GM23338 (cell line): Measurements from ENCODE around the gene CDV3. TPM values are rescaled to one million over a fixed set of nuclear protein-coding genes. Genes with fewer than 3 reads are reported as not detected.

Experiments
- ATAC-seq: fragments of 200-7000 bp; cut with Tn5 transposase; 3 replicates; pipeline ENCODE4 v1.9.1; 2020
- DNase-seq: peaks from one replicate; pipeline ENCODE4 v3.0.0-alpha.2; 2015; ENCODE audit warnings: low spot score
- H2AFZ ChIP-seq: fragments of 200-600 bp; sonication (generic); 2 replicates; pipeline ENCODE4 v1.8.0; 2016; ENCODE audit warnings: antibody characterized with exemption, mild to moderate bottlenecking, moderate library complexity
- H3F3A ChIP-seq: fragments of 200-600 bp; sonication (generic); replicated peaks from 2 replicates; pipeline ENCODE4 v1.8.0; 2017; ENCODE audit warnings: antibody characterized with exemption, mixed run types, low read depth
- H3K27ac ChIP-seq: fragments of 200-600 bp; sonication (generic); 2 replicates; pipeline ENCODE4 v1.6.1; 2016; ENCODE audit warnings: low read depth
- H3K27me3 ChIP-seq: fragments of 200-600 bp; sonication (generic); 2 replicates; pipeline ENCODE4 v1.8.0; 2016; ENCODE audit warnings: mild to moderate bottlenecking, mixed run types, moderate library complexity; ENCODE audit not compliant: insufficient read depth
- H3K36me3 ChIP-seq: fragments of 200-600 bp; sonication (generic); 2 replicates; pipeline ENCODE4 v1.8.0; 2016; ENCODE audit warnings: mild to moderate bottlenecking; ENCODE audit not compliant: insufficient read depth
- H3K4me1 ChIP-seq: fragments of 200-600 bp; sonication (generic); 2 replicates; pipeline ENCODE4 v1.8.0; 2016; ENCODE audit warnings: mild to moderate bottlenecking, moderate library complexity; ENCODE audit not compliant: insufficient read depth
- H3K4me2 ChIP-seq: fragments of 200-600 bp; sonication (generic); 2 replicates; pipeline ENCODE4 v1.7.1; 2017; ENCODE audit warnings: mixed run types
- H3K4me3 ChIP-seq: fragments of 200-600 bp; sonication (generic); 2 replicates; pipeline ENCODE4 v1.6.1; 2016; ENCODE audit warnings: mixed run types
- H3K79me2 ChIP-seq: fragments of 200-600 bp; sonication (generic); replicated peaks from 2 replicates; pipeline ENCODE4 v1.8.0; 2017; ENCODE audit warnings: mild to moderate bottlenecking; ENCODE audit not compliant: insufficient read depth
- H3K9me2 ChIP-seq: fragments of 200-600 bp; sonication (generic); 2 replicates; pipeline ENCODE4 v1.8.0; 2017; ENCODE audit not compliant: insufficient read depth
- H4K20me1 ChIP-seq: fragments of 200-600 bp; sonication (generic); replicated peaks from 2 replicates; pipeline ENCODE4 v1.8.0; 2017; ENCODE audit warnings: mild to moderate bottlenecking; ENCODE audit not compliant: insufficient read depth
- H3K27ac Mint-ChIP-seq: 2 replicates; pipeline ENCODE4 v1.8.0; 2020; ENCODE audit warnings: inconsistent platforms, mild to moderate bottlenecking, moderate library complexity, mixed read lengths
- H3K27me3 Mint-ChIP-seq: 3 replicates; pipeline ENCODE4 v1.8.0; 2022; ENCODE audit warnings: low read depth, mild to moderate bottlenecking, moderate library complexity, mixed read lengths, inconsistent platforms; ENCODE audit not compliant: insufficient read depth, poor library complexity
- H3K36me3 Mint-ChIP-seq: 3 replicates; pipeline ENCODE4 v1.8.0; 2021; ENCODE audit warnings: low read depth, mild to moderate bottlenecking, inconsistent platforms, moderate library complexity, mixed read lengths
- H3K4me1 Mint-ChIP-seq: 3 replicates; pipeline ENCODE4 v1.8.0; 2020; ENCODE audit warnings: mild to moderate bottlenecking, inconsistent platforms, mixed read lengths
- H3K4me3 Mint-ChIP-seq: 3 replicates; pipeline ENCODE4 v1.8.0; 2021; ENCODE audit warnings: moderate library complexity, mild to moderate bottlenecking, inconsistent platforms, mixed read lengths
- H3K9me3 Mint-ChIP-seq: 3 replicates; pipeline ENCODE4 v1.8.0; 2020; ENCODE audit warnings: moderate library complexity, mild to moderate bottlenecking, inconsistent platforms, mixed read lengths
- CREB1 ChIP-seq: fragments of 250-450 bp; sonication (Bioruptor Pico); IDR thresholded peaks from 2 replicates; pipeline ENCODE4 v1.5.0; 2020; ENCODE audit warnings: low read depth, mild to moderate bottlenecking, moderate library complexity
- EZH2 ChIP-seq: fragments of 200-600 bp; sonication (generic); IDR thresholded peaks from one replicate; pipeline ENCODE4 v1.8.0; 2017; ENCODE audit warnings: antibody characterized with exemption, mild to moderate bottlenecking, low read depth; ENCODE audit not compliant: unreplicated experiment
- JUNB ChIP-seq: IDR thresholded peaks from one replicate; pipeline ENCODE4 v1.6.1; 2016; ENCODE audit warnings: antibody characterized with exemption; ENCODE audit not compliant: unreplicated experiment
- NANOG ChIP-seq: IDR thresholded peaks from 2 replicates; pipeline ENCODE4 v1.6.1; 2016; ENCODE audit warnings: antibody characterized with exemption, borderline replicate concordance
- ZNF331 ChIP-seq: fragments of 250-450 bp; sonication (Bioruptor Pico); IDR thresholded peaks from 2 replicates; pipeline ENCODE4 v1.5.0; 2020; ENCODE audit warnings: low read depth, mild to moderate bottlenecking, moderate library complexity
- polyA plus RNA-seq: library from polyadenylated mRNA; unstranded; fragments of >200 nt; fragmentation: Nextera tagmentation; extraction: Ambion mirVana; gene quantifications from 2 replicates; pipeline ENCODE4 v1.2.1, GENCODE V29; 2016
- total RNA-seq: library from RNA; depleted of rRNA; stranded (reverse); fragments of >200 nt; shearing (Covaris generic); gene quantifications from 2 replicates; pipeline ENCODE4 v1.2.3, GENCODE V29; 2014
- TF ChIP-seq, protein P1 (sequence below): IDR thresholded peaks from one replicate; pipeline ENCODE4 v1.6.1; 2018; ENCODE audit warnings: antibody characterized with exemption; ENCODE audit not compliant: unreplicated experiment
- TF ChIP-seq, protein P2 (sequence below): IDR thresholded peaks from 2 replicates; pipeline ENCODE4 v1.6.1; 2016; ENCODE audit warnings: antibody characterized with exemption
- TF ChIP-seq, protein P3 (sequence below): fragments of 250-450 bp; sonication (Bioruptor Pico); IDR thresholded peaks from 2 replicates; pipeline ENCODE4 v1.5.0; 2020; ENCODE audit warnings: mild to moderate bottlenecking, moderate library complexity

The CDV3 gene
- total and polyA plus RNA-seq, 2 experiments from 2014 or later, result 36.6 to 119 TPM

DNA sequence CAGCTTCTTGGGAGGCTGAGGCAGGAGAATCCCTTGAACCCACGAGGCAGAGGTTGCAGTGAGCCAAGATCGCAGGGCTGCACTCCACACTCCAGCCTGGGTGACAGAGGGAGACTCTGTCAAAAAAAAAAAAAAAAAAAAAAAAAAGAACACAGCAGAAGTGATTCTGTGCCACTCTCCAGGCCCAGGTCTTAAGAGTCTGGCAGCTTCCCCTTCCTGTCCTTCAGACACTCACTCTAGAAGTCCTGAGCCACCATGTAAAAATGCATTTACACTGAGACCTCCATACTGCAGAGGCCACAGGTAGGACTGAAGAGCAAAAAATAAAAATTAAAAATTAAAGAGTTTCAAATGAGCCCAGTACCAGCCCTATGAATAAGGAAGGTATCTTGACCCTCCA, 11.8 kb upstream of the CDV3 start:
- no peaks in the 10 kb centered on the region for H3K36me3 ChIP-seq
- no peak overlapping the region for H2AFZ ChIP-seq
- TF ChIP-seq, protein P1, sequence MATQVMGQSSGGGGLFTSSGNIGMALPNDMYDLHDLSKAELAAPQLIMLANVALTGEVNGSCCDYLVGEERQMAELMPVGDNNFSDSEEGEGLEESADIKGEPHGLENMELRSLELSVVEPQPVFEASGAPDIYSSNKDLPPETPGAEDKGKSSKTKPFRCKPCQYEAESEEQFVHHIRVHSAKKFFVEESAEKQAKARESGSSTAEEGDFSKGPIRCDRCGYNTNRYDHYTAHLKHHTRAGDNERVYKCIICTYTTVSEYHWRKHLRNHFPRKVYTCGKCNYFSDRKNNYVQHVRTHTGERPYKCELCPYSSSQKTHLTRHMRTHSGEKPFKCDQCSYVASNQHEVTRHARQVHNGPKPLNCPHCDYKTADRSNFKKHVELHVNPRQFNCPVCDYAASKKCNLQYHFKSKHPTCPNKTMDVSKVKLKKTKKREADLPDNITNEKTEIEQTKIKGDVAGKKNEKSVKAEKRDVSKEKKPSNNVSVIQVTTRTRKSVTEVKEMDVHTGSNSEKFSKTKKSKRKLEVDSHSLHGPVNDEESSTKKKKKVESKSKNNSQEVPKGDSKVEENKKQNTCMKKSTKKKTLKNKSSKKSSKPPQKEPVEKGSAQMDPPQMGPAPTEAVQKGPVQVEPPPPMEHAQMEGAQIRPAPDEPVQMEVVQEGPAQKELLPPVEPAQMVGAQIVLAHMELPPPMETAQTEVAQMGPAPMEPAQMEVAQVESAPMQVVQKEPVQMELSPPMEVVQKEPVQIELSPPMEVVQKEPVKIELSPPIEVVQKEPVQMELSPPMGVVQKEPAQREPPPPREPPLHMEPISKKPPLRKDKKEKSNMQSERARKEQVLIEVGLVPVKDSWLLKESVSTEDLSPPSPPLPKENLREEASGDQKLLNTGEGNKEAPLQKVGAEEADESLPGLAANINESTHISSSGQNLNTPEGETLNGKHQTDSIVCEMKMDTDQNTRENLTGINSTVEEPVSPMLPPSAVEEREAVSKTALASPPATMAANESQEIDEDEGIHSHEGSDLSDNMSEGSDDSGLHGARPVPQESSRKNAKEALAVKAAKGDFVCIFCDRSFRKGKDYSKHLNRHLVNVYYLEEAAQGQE, result no peak
- no peak for TF ChIP-seq NANOG
- no peak for TF ChIP-seq JUNB
- no peak for TF ChIP-seq CREB1 (CRISPR knock-in tag)
- TF ChIP-seq, protein P2, sequence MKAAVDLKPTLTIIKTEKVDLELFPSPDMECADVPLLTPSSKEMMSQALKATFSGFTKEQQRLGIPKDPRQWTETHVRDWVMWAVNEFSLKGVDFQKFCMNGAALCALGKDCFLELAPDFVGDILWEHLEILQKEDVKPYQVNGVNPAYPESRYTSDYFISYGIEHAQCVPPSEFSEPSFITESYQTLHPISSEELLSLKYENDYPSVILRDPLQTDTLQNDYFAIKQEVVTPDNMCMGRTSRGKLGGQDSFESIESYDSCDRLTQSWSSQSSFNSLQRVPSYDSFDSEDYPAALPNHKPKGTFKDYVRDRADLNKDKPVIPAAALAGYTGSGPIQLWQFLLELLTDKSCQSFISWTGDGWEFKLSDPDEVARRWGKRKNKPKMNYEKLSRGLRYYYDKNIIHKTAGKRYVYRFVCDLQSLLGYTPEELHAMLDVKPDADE, result no peak
- TF ChIP-seq, protein P3, sequence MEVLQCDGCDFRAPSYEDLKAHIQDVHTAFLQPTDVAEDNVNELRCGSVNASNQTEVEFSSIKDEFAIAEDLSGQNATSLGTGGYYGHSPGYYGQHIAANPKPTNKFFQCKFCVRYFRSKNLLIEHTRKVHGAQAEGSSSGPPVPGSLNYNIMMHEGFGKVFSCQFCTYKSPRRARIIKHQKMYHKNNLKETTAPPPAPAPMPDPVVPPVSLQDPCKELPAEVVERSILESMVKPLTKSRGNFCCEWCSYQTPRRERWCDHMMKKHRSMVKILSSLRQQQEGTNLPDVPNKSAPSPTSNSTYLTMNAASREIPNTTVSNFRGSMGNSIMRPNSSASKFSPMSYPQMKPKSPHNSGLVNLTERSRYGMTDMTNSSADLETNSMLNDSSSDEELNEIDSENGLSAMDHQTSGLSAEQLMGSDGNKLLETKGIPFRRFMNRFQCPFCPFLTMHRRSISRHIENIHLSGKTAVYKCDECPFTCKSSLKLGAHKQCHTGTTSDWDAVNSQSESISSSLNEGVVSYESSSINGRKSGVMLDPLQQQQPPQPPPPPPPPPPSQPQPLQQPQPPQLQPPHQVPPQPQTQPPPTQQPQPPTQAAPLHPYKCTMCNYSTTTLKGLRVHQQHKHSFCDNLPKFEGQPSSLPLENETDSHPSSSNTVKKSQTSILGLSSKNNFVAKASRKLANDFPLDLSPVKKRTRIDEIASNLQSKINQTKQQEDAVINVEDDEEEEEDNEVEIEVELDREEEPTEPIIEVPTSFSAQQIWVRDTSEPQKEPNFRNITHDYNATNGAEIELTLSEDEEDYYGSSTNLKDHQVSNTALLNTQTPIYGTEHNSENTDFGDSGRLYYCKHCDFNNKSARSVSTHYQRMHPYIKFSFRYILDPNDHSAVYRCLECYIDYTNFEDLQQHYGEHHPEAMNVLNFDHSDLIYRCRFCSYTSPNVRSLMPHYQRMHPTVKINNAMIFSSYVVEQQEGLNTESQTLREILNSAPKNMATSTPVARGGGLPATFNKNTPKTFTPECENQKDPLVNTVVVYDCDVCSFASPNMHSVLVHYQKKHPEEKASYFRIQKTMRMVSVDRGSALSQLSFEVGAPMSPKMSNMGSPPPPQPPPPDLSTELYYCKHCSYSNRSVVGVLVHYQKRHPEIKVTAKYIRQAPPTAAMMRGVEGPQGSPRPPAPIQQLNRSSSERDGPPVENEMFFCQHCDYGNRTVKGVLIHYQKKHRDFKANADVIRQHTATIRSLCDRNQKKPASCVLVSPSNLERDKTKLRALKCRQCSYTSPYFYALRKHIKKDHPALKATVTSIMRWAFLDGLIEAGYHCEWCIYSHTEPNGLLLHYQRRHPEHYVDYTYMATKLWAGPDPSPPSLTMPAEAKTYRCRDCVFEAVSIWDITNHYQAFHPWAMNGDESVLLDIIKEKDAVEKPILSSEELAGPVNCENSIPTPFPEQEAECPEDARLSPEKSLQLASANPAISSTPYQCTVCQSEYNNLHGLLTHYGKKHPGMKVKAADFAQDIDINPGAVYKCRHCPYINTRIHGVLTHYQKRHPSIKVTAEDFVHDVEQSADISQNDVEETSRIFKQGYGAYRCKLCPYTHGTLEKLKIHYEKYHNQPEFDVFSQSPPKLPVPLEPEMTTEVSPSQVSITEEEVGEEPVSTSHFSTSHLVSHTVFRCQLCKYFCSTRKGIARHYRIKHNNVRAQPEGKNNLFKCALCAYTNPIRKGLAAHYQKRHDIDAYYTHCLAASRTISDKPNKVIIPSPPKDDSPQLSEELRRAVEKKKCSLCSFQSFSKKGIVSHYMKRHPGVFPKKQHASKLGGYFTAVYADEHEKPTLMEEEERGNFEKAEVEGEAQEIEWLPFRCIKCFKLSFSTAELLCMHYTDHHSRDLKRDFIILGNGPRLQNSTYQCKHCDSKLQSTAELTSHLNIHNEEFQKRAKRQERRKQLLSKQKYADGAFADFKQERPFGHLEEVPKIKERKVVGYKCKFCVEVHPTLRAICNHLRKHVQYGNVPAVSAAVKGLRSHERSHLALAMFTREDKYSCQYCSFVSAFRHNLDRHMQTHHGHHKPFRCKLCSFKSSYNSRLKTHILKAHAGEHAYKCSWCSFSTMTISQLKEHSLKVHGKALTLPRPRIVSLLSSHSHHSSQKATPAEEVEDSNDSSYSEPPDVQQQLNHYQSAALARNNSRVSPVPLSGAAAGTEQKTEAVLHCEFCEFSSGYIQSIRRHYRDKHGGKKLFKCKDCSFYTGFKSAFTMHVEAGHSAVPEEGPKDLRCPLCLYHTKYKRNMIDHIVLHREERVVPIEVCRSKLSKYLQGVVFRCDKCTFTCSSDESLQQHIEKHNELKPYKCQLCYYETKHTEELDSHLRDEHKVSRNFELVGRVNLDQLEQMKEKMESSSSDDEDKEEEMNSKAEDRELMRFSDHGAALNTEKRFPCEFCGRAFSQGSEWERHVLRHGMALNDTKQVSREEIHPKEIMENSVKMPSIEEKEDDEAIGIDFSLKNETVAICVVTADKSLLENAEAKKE (CRISPR knock-in tag), result no peak
- no peak for TF ChIP-seq EZH2
- TF ChIP-seq ZNF331, result no peak
- H3K79me2 ChIP-seq, result no peaks in the 10 kb centered on the region
- no peaks in the 10 kb centered on the region for H3K4me1 ChIP-seq
- H3K27ac Mint-ChIP-seq, result no peak overlapping the region
- H3K36me3 Mint-ChIP-seq, result no peaks in the 10 kb centered on the region
- no peaks in the 10 kb centered on the region for H3K9me3 Mint-ChIP-seq
- ATAC-seq (no peak), DNase-seq (no peak)
- H3K27ac ChIP-seq, result no peak overlapping the region
- H3K4me3 ChIP-seq, result no peak overlapping the region
- H3K27me3 Mint-ChIP-seq, result peaks cover 5% of the 10 kb centered on the region
- no peak overlapping the region for H3K4me2 ChIP-seq
- H3K4me3 Mint-ChIP-seq, result no peak overlapping the region
- H3K27me3 ChIP-seq, result no peaks in the 10 kb centered on the region
- H3K9me2 ChIP-seq, result no peaks in the 10 kb centered on the region
- H4K20me1 ChIP-seq, result no peaks in the 10 kb centered on the region
- no peaks in the 10 kb centered on the region for H3F3A ChIP-seq
- no peaks in the 10 kb centered on the region for H3K4me1 Mint-ChIP-seq
